HG03565 (cell line): Measurements from ENCODE around the gene TFEB.

Source experiments
- ATAC-seq: cut with Tn5 transposase; IDR thresholded peaks from one replicate; pipeline ENCODE4 v1.9.1; 2021; ENCODE audit warnings: mild to moderate bottlenecking, moderate library complexity; ENCODE audit not compliant: unreplicated experiment

Gene TFEB

DNA sequence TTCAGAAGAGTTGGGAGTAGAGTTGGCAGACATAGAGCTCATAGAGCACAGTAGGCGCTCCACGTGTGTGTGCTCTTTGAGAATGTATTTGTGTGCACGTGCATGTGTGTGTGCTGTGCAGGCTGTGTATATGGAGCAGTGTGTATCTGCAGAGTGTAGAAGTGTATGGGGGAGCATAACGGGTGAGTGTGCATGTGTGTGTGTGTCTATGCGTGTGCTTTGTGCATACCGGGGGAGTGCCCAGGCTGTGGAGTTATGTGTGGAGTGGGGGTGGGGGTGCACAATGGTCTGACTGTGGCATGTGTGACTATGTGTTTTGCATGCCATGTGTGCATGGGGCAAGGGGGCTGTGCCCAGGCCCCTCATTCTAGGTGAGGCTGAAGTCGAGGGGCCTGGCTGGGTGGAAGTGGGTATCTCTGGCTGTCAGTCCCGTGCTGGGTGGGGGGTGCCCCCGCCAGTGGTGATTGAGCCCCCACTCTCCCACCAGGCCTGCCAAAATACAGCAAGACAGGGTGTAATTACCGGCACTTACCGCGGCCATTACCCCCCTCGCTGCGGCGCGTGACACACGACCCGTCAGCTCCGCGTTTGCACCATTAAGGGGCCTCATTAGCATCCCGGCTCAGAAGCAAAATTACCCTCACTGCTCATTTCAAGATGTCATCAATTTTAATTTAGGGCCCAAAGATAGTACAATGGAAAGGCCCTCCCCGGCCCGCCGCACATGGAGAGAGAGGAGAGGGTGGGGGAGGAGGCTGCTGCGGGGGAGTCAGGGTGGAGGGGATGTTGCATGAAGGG is 58.1 kb downstream of the TFEB start:
- no peak for ATAC-seq

DNA sequence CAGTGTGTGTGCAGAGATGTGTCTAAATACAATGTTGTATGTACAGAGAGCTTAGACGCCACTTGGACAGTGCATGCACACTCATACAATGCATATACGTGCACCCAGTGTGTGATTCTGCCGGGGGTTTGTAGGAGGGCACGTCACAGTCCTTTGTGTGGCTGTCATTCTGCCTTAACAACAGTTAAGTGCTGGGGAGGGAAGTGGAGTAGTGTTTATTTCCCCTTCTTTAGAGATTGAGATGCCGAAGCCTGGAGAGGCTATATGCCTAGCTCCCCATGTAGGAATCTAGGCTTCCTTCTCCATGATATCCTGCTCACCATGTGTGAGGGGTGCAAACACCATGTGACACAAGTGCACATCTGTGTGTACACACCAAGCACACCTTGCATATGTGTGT is 59.0 kb downstream of the TFEB start:
- ATAC-seq, result no peak

DNA sequence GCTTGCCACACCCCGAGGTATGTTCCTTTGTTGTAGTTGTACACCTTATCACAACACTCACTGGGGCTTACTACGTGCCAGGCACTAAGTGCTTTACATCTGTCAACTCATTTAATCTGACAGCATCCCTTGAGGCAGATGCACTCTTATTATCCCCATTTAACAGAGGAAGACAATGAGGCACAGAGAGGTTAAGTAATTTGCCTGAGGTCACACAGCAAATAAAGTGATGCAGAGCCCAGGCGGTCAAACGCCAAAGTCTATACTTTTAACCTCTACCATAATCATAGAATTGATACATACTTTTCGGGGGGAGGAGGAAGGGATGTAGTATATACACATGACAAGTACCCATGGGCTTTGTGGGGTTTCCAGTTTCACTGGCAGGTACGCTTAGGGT is 59.4 kb downstream of the TFEB start:
- no peak for ATAC-seq

DNA sequence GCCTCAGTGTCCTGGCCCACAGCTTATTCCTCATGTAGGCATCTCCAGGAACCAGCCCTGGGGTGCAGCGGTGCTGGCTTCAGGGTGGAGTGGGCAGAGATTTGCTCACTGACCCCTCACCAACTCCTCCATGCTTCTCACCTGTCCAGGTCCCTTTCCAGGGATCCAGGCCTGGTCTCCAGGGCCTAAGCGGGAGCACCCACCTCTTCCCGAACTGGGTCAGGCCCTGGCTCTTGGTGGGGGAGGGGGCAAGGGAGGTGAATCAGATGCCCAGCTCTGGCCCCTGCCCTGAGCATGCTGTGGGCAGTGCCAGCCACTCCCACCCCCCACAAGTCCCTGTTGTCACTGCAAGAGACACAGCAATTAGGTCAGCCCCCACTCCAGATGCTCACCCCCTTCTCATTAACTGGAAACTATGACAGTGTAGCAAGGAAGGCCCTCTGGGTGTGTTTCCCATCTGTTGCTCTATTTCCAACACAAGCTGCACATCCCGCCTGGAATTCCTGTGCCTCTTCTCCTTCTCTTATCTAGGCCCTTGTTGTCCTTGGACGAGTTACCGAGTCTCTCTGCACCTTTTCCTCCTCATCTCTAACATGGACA is 60.1 kb downstream of the TFEB start:
- no peak for ATAC-seq

DNA sequence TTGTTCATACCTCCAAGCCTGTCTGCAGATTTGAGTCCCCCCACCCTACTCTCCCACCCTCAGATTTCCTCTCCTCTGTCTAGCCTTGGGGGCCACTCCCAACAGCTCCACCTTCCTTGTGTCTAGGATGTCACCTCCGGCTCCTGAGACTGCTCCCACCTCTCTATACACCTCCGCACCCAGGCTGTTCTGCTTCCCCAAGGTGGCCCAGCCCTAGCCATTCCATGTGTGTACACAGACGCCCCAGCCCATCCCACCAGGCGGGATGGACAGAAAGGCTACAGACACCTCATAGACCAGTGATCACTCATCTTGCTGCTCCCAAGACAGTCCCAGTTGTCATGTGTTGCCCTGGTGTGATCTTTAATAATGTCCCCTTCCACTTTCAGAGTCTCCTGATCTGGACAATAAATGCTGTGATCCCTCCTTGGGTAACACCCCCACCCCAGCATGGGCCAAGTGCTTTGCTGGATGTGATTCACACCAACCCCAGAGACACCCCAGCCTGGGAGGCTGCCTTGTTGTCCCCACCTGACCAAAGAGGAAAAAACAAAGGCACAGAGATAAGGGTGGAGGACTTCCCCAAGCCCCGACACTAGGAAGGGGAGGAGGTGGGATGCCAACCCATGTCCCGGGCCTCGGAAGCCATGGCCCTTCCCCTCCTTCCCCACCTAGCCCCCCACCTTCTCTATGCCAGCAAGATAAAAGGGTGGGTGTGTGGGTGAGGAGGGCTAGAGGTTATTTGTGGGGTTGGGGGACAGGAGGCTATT is 61.0 kb downstream of the TFEB start:
- no peak for ATAC-seq

DNA sequence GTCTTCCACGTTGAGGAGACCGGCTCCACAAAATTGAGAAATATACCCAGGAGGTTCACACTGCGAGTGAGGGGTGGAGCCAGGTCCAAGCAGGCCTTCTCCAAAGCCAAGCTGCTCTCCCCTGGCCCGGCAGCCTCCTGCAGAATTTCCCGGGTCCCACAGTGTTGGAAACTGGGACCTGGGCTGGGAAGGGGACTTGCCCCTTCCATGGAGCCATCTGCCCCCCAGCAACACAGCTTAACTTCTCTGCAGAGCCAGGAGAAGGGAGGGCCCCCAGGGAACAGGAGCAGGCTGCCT is 61.8 kb downstream of the TFEB start:
- no peak for ATAC-seq

DNA sequence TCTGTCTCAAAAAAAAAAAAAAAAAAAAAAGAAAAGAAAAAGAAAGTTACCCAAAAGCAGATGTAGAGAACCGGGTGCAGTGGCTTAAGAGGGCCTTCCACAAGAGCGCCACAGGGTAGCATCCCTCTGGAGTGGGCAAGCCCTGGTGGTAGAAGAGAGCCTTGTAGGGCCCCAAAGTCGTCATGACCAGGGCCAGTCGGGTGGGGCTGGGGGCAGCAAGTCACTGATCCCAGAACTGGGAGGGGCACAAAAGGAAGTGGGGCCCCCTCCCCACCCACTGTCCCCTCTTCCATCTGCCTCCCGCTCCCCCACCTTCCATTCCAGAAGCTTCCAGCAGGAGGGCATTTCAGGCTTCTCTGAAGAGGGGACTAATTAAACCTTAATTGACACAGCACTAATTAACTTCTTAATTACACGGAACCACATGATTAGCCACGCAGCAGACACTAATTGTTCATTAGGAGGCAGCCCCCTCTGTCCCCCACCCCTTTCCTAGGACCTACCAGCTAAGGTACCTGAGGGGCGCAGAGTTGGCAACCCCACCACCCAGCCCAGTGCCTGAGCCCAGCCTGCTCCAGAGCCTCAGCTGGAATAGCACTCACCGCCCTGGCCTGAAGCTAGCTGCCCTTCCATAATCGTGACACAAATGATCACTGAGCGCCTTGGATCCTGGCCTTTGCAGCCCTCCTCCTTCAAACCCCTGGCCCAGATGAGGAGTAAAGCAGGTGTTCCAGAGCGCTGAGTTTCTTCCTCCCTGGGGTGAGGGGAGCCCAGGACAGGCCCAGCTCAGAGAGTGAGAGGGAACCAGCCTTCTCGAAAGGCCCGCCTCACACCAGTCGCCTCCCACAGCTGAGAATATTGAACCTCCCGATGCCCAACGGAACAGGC is 62.3 kb downstream of the TFEB start:
- ATAC-seq, result no peak

DNA sequence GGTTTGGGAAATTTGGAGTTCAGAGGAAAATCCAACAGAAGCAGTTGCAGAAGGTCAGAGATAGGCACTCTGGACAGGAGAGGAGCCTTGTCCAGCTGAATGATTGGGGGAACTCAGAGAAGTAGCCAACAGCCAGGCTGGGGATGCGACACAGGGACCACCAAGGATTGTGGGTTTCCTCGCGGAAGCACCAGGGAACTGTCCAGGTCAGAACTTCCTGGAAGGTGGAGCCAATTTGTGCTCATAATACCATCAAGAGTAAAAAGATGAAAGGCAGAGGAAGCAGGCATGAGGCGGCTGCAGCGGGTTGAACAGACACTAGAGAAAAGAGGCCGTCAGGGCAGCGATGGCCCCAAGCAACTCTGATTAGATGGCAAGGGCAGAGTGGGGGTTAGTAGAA is 63.4 kb downstream of the TFEB start:
- no peak for ATAC-seq

DNA sequence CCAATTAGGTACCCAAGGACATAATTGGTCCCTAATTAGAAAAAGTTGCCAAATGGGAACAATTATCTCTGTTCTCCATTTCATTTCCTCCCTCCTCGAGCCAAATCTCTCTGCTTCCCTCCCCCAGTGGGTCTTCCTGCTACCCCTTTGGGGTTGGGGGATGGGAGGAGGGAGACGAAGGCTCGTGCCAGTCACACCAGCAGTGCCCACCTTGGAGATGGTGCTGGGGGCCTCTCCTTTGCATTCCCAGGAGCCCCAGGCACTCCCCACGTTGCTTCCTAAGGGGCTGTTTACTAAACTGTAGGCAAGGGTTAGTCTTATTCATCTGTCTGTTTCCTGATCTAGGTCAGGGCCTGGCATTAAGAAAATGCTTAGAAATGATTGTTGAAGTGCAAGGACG is 64.0 kb downstream of the TFEB start:
- no peak for ATAC-seq

DNA sequence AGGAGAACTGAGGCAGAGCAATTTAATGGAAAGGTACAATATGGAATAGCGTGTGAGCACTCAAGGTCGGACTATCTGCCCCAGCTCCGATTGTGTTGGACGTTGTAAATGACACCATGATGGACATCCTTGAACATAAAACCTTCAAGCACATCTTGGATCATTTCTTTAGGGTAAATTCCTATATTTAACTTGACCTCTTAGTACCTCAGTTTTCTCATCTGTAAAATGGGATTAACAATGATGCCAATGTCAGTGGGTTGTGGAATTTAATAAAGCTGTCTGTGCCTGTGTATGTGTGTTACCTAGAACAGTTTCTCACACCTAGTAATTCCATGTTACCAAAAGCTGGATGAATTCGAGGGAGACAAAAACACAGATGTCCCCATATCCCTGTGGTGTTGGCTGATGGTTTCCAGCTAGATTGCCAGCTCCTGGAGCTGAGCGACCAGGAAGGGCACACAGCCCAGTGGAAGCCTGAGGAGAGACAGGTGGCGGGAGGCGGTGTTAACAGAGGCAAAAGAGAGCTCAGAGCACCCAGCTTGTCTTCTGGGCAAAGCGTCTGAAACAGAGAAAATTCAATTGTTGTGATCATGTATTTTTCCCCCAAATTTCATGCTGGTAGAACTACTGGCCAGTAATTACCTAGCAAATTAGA is 64.6 kb downstream of the TFEB start:
- no peak for ATAC-seq

DNA sequence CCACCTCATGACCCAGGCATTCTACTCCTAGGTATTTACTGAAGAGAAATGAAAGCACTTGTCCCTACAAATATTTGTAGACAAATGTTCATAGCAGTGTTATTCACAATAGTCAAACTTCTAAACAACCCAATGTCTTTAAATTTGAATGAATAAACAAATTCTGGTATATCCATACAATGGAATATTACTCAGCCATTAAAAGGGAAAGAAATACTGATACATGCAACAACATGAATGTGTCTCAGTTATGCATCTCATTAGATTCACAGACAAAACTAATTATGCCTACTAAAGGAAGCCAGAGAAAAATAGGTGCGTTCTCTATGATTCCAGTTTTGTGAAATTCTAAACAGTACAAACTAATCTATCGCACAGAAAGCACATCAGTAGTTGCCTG is 66.4 kb downstream of the TFEB start:
- ATAC-seq, result no peak

DNA sequence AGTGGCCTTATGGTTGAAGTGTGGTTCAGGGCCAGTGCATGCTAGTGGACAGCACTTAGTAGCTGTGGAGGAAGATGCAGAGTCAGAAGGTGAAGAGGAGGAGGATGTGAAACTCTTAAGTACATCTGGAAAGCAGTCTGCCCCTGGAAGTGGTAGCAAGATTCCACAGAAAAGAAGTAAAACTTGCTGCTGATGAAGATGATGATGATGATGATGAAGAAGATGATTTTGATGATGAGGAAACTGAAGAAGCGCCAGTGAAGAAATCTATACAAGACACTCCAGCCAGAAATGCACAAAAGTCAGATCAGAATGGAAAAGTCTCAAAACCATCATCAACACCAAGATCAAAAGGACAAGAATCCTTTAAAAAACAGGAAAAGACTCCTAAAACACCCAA is 68.2 kb downstream of the TFEB start:
- ATAC-seq, result no peak

DNA sequence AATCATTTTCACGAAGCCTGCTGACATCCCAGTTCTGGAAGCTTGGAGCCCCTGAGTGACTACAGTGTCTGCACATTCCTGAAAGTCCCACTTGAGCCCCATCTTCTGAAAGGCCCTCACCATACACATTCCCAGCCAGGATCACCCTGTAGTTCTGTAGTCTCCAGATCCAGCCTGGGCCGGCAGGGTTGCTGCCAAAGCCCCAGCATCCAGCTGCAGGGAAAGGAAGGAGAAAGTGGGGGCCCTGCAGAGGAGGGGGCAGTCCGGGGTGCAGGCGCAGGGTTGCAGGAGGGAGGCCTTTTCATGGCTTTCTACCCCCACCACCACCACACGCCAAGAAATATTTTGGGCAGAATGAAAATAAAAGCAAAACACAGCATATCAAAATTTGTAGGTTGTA is 71.1 kb downstream of the TFEB start:
- ATAC-seq, result no peak

DNA sequence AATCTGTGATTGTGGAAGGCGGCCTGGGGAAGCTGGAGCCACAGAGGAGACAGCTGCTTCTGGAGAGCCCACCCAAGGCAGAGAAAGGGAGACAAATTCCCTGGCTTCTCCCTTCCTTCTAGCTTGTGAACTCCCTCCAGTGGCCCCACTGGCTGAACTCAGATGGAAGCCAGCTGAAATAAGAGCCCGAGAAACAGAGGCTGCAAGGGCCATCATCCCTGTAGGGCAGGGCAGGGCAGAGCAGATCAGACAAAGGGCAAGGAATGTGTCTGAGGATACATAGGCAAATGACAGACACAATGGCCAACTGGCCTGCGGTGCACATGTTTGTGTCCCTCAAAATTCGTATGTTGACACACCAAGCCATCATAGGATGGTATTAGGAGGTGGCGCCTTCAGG is 71.8 kb downstream of the TFEB start:
- no peak for ATAC-seq

DNA sequence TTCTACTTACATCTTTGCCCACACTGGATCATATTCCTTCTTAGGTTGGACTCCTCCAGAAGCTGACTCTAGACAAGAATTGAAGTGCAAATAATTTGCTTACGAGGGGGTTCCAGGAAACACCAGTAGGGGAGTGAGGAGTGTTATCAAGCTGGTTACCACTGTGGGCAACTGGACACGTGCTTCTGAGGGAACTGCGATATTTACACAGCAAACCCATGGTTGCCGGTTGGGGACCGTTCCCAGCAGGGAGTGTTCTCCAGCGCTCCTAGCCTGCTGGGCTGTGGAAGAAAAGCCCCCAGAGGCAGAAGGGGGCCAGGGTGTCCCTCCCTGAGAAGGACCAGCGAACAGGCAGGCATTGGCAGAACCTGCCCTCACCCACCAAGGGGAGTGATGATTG is 75.5 kb downstream of the TFEB start:
- no peak for ATAC-seq

DNA sequence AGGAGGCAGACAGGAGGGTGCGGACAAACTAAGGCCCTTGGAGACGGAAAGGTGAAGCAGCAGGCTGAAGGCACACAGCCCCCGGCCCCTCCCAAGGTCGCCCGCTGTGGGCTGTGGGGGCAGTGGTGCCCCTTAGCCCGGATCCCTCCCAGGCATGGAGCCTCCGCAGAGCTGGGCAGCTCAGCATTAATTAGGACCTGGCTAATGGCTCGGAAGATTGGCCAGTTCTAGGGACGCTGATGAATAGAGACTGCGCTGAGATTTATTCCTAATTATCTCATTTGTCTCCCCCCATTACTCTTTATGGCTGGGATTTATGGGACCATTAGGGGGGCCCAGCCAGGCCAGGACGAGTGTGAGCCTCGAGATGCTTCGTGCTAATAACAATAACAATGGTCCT is 76.8 kb downstream of the TFEB start:
- ATAC-seq, result no peak

DNA sequence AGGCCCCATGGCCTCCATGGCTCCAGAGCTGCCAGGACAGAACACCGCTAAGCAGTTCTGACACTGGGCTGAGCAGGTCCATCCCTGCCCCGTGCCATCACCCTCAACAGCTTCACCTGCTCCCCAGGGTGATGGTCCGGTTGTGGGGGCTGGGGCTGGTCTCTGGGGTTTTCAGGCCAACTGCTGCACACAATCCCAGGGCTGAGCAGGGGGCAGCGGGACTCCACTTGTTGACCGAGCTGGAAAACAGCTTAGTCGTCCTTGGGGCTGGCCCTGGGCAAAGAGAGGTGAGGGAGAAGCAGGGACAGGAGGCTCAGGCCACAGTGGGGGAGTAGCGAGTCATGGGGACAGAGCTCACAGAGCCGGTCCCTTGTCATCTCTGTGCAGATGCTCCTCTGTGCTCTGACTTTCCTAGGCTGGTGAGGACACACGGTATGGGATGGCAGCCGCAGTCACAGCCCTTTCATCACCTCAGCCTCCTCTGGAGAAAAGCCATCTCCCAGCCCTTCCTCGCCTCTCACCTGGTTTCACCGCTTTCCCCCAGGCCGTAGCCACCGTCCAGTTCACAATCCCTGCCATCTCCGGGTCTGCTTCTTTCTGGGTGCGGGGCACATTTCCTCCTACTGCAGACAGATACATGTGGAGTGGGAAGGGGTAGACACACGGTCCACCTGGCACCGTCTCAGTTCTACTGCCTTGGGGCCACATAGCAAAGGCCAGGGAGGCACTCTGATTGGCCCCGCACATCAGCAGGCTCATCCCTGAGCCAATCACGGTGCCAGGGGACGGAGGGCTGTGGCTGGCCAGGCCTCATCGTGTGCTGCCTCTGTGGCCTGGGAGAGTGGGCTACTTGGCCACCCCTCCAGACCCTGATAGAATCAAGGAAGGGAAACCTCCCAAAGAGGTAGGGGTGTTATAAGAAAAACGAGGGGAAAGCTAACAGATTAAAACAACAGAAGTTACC is 78.0 kb downstream of the TFEB start:
- ATAC-seq, result no peak

DNA sequence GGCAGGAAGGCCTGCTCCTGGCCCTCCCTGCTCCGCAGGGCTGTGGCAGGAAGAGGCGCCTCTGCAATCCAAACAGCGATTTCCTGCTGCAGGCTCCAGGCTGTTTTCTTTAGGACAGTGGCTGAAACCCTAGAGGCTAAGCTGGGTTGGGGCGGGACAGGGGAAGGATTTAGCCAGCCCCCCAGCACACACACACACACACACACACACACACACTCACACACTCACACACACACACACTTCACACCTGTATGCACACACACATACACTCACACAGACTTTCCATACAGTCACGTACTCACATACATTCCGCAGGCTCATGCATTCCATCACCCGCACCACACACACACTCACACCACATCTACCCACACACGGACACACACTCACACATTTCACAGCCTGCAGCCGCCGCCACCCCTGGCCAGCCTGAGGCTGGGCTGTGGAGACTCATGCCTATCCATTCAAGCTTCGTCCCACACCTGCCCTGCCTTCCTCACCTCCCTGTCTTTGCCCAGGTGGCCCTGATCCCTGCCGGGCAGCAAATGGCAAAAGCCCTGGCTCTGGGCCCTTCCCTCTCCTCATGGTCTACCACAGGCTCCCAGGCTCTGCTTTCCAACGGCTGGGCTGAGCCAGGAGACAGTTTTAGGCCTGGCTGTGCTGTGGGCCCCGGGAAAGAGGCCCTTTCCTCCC is 79.3 kb downstream of the TFEB start:
- no peak for ATAC-seq

DNA sequence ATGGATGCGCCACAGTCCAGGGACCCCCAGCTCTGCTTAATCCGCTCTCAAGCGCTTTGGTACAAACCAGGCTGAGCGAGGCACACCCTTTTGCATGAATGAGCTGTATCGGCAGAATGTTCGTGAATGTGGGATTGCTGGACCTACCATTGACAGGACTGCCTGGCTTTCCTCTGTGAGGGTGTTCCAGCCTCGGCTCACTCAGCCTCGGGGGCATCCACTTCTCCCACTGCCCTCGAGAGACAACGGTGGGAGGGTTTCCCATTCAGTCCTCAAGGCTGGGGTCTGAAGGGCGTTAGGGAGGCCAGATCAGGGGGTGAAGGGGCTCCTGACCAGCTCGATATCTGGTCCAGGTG is 79.8 kb downstream of the TFEB start:
- no peak for ATAC-seq
